GM12864 (cell line): ENCODE data around the gene RNF34.
"Not testable (repeated sequence)": the region's sequence is repeated elsewhere in the genome, so short reads cannot be mapped to it uniquely, and the experiment has no call there.

Source experiments
- DNase-seq: peaks from one replicate; pipeline ENCODE4 v3.0.0-alpha.2; 2011; ENCODE audit warnings: low read depth
- H3K4me3 ChIP-seq: 2 replicates; pipeline ENCODE4 v1.5.1; 2011; ENCODE audit warnings: mild to moderate bottlenecking, low read depth, low read length, control low read depth
- TF ChIP-seq, protein P1 (sequence below): IDR thresholded peaks from 2 replicates; pipeline ENCODE4 v1.5.1; 2011; ENCODE audit warnings: low read depth, mild to moderate bottlenecking, moderate library complexity, low read length, control low read depth, inconsistent platforms; ENCODE audit errors: missing control alignments

The RNF34 gene

DNA sequence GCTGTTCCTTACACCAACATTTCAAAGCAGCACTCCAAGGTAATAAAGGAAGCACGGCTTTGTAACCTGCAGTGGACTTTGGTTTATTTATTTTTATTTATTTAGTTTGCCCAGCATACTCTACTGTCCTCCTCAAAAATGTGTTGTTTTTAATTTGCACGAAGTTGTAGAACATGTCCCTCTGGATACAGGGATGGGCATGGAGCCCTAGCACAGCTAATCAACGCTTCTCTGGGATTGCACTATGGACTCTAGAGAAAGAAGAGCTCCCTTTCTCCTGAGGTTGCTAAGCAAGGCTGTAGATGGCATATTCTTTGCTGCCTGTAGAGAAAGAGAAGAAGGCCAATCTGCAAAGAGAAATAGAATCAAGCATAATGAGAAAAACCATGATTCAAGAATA, 41.8 kb upstream of the RNF34 start:
- H3K4me3 ChIP-seq = no peak overlapping the region
- DNase-seq = no peak
- TF ChIP-seq, protein P1, sequence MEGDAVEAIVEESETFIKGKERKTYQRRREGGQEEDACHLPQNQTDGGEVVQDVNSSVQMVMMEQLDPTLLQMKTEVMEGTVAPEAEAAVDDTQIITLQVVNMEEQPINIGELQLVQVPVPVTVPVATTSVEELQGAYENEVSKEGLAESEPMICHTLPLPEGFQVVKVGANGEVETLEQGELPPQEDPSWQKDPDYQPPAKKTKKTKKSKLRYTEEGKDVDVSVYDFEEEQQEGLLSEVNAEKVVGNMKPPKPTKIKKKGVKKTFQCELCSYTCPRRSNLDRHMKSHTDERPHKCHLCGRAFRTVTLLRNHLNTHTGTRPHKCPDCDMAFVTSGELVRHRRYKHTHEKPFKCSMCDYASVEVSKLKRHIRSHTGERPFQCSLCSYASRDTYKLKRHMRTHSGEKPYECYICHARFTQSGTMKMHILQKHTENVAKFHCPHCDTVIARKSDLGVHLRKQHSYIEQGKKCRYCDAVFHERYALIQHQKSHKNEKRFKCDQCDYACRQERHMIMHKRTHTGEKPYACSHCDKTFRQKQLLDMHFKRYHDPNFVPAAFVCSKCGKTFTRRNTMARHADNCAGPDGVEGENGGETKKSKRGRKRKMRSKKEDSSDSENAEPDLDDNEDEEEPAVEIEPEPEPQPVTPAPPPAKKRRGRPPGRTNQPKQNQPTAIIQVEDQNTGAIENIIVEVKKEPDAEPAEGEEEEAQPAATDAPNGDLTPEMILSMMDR = no peak

DNA sequence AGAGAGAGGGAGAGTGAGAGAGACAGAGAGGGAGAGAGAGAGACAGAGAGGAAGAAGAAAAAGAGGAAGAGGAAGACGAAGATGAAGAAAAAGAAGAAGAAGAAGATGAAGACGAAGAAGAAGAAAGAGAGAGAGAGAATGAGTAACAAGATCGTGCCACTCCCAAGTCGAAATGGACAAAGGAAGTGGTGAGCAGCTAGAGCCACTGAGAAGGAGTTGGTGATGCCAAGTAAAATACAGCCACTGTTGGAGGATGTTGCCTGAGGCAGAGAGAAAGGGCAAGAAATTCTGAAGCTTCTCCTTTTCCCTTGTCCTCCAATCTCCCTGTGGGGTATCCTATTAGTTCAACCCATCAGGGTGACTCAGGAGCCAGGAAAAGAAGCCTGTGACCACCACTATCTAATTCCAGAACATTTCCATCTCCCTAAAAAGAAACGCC, 35.2 kb upstream of the RNF34 start:
- H3K4me3 ChIP-seq = no peak overlapping the region
- TF ChIP-seq, protein P1 = no peak
- no peak for DNase-seq

DNA sequence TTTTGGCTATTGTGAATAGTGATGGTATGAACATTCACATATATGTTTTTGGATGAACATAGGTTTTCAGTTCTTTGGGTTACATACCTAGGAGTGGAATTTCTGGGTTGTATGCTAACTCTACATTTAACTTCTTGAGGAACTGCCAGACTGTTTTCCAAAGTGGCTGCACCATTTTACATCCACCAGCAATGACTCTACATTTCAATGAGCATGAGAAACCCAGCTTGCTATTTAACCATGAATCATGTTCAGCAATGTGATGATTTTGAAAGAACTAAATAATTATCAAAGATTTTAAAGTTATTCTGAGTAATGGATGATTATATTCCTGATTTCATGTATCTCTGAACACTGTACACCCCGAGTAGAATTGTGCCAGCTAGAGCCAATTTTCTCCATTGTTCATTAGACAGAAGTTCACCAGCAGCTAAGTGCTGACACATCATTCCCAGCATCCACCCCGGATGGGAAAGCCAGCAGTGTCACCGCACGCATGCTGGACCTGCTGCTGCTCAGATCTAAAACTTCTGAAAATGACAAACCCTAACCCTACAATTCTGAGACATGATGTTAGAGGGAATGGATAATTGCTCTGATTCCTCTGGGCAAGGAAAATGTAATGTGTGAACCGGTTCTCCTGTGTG, 34.4 kb upstream of the RNF34 start:
- DNase-seq = no peak
- TF ChIP-seq, protein P1 = no peak
- H3K4me3 ChIP-seq = no peak overlapping the region

DNA sequence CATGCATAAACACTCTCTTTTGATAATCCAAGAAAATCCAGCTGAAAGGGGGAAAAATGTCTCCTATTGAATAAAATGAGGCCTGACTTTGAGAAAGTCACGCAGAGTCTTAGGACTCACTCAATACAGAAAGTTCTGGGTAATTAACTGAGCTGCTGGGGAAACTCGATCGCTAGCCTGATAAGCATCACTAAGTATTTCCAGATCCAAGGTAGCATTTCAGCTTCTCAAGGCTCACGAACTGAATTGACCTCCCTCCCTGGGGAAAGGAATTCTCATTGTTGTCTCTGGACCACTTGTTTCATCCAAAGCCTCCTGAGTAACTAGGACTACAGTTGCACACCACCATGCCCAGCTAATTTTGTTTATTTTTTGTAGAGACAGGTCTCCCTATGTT, 33.9 kb upstream of the RNF34 start:
- TF ChIP-seq, protein P1 = no peak
- no peak overlapping the region for H3K4me3 ChIP-seq
- no peak for DNase-seq

DNA sequence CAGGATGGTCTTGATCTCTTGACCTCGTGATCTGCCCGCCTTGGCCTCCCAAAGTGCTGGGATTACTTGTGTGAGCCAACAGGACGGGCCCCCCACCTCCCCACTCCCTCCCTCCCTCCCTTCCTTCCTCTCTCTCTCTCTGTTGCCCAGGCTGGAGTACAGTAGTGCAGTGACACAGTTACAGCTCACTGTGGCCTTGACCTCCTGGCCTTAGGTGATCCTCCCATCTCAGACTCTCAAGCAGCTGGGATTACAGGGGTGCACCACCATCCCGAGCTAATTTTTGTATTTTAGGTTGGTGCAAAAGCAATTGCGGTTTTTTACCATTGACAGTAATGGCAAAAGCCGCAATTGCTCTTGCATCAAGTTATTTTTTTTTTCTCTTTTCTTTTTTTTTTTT, 28.5 kb upstream of the RNF34 start:
- no peak overlapping the region for H3K4me3 ChIP-seq
- TF ChIP-seq, protein P1 = no peak
- no peak for DNase-seq

DNA sequence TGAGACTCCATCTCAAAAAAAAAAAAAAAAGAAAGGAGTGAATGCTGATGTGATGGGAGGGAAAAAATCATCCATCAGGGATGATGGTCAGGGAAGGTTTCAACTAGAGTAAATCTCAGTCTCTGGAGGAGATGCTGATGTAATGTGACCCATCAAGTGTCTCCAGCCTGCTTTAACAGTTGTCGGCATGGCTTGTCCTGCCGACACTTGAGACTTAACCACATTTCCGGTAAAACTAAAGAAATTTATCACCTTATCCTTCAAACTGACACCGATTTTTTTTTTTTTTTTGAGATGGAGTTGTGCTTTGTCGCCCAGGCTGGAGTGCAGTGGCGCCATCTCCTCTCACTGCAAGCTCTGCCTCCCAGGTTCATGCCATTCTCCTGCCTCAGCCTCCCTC, 26.2 kb upstream of the RNF34 start:
- TF ChIP-seq, protein P1 = no peak
- H3K4me3 ChIP-seq = no peak overlapping the region
- no peak for DNase-seq

DNA sequence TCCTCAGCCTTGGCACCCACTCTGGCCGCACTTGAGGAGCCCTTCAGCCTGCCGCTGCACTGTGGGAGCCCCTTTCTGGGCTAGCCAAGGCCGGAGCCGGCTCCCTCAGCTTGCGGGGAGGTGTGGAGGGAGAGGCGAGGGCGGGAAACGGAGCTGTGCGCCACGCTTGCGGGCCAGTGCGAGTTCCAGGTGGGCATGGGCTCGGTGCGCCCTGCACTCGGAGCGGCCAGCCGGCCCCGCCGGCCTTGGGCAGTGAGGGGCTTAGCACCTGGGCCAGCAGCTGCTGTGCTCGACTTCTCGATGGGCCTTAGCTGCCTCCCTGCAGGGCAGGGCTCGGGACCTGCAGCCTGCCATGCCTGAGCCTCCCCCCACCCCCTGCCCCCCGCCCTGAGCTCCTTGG, 25.6 kb upstream of the RNF34 start:
- not testable (repeated sequence) for DNase-seq

DNA sequence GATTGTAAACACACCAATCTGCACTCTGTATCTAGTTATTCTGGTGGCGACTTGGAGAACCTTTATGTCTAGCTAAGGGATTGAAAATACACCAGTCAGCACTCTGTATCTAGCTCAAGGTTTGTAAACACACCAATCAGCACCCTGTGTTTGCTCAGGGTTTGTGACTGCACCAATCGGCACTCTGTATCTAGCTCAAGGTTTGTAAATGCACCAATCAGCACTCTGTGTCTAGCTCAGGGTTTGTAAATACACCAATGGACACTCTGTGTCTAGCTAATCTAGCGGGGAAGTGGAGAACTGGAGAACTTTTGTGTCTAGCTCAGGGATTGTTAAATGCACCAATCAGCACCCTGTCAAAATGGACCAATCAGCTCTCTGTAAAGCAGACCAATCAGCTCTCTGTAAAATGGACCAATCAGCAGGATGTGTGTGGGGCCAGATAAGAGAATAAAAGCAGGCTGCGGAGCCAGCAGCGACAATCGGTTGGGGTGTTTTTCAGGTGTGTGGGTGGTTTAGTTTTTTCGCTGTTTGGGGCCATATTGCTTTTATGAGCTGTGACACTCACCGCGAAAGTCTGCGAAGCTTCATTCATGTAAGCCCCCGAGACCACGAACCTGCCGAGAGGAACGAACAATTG, 24.9 kb upstream of the RNF34 start:
- H3K4me3 ChIP-seq, DNase-seq: not testable (repeated sequence)

More for the DNA sequence above, 25.6 kb upstream of the RNF34 start:
- H3K4me3 ChIP-seq = not testable (repeated sequence)
